ENCODE data around the gene GTPBP4. TPM values are rescaled to one million over a fixed set of nuclear protein-coding genes. Genes with fewer than 3 reads are reported as not detected.
"Not testable (repeated sequence)": the region's sequence is repeated elsewhere in the genome, so short reads cannot be mapped to it uniquely, and the experiment has no call there.

Gene GTPBP4
- total RNA-seq, 1 donor from 2014 or later, result 40.9 TPM

GRCh38 chr10:1024103-1024502, 35.9 kb downstream of the GTPBP4 start:
- DNase-seq (ENCODE audit: low read depth, low spot score), result no peak

DNA sequence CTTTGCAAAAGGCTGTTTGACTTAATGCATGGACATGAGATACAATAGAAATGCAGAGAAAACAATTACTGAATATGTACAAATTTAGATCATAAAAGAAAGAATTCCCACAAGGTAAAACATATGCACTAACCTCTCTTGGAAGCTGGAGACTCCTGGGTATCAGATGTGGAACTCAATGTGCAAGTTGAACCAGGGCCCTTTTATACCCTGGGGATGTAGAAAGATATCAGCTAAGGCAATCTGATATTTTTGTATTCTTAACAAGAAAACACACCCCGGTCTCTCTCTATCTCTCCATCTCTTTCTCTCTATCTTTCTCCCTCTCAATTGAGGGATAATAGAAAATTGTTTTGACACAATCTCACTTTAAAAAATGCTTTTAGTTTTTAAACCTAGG, 37.4 kb downstream of the GTPBP4 start, which contains the start of gene IDI2:
Gene IDI2, minus strand, starts transcription at position 177 of the 400 bp plus-strand sequence. CDS start 1,136 bp downstream, outside the sequence.
- DNase-seq (ENCODE audit: low read depth, low spot score), result no peak

GRCh38 chr10:1026578-1026977, 38.3 kb downstream of the GTPBP4 start:
- DNase-seq (ENCODE audit: low read depth, low spot score), result no peak

- no peak for DNase-seq (ENCODE audit: low read depth, low spot score)
Measured at GRCh38 chr10:1029838-1030237, 41.6 kb downstream of the GTPBP4 start.

DNA sequence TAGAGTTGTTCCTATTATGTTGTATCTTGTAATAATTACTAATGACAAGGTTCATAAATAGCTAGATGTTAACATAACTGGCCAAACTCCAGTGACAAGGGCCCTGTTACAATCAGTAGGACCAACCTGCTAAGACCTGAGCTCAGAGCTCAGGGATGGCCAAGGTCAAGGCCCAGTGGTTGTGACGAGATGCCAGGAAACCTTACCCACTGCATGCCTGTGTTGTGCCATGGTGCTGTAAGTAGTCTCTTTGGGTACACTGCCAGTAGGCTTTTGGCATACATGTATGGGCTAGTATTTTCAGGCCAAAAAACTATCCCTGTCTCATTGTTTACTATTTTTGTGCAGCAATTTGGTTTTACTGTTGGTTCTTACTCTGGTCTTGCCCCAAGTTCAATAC, 45.4 kb downstream of the GTPBP4 start:
- DNase-seq (ENCODE audit: low read depth, low spot score), result no peak

DNA sequence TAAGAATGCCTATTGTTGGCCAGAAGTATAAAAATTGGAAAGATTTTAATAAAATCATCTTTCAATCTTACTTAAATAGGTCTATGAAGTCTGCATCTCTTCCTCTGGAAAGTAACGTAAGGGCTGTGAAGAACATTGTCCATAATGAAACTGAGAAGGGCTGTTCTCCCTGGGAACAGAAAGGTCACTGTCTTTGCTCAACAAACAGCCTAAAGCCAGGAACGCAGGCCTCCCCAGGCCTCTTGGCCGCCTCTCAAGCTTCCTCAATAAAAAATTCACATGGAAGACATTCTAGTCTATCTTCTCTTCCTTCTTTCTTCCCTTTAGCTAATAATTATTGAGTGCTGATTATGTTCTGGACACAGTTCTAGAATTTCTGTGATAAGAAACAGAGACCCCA, 46.5 kb downstream of the GTPBP4 start:
- DNase-seq (ENCODE audit: low read depth, low spot score), result no peak

- DNase-seq (ENCODE audit: low read depth, low spot score), result no peak
Measured at GRCh38 chr10:1035201-1035600, 47.0 kb downstream of the GTPBP4 start.

GRCh38 chr10:1036341-1036791, 48.1 kb downstream of the GTPBP4 start:
- no peak for DNase-seq (ENCODE audit: low read depth, low spot score)

GRCh38 chr10:1037098-1037497, 48.9 kb downstream of the GTPBP4 start:
- DNase-seq (ENCODE audit: low read depth, low spot score), result no peak

GRCh38 chr10:1038769-1039168, 50.5 kb downstream of the GTPBP4 start:
- not testable (repeated sequence) for DNase-seq (ENCODE audit: low read depth, low spot score)

DNA sequence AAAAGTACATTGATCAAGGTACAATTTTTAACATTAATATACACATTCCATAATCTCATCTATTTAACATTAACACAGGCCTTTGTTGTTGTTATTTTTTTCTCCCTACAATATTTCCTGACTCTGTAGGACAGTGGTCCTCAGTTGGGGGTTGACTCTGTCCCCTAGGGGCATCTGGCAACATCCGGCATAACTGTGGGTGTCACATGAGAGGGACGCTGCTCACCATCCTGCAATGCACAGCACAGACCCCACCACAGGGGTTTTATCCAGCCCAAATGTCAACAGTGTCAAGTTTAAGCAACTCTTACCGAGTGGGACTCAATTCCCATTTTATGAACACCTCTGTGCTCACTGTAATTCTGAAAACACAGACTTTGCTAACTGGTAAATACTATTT, 51.9 kb downstream of the GTPBP4 start:
- DNase-seq (ENCODE audit: low read depth, low spot score), result no peak

- DNase-seq (ENCODE audit: low read depth, low spot score), result no peak
Measured at GRCh38 chr10:1041514-1041913, 53.3 kb downstream of the GTPBP4 start.

- DNase-seq (ENCODE audit: low read depth, low spot score), result no peak
Measured at GRCh38 chr10:1043532-1043995, 55.3 kb downstream of the GTPBP4 start.

DNA sequence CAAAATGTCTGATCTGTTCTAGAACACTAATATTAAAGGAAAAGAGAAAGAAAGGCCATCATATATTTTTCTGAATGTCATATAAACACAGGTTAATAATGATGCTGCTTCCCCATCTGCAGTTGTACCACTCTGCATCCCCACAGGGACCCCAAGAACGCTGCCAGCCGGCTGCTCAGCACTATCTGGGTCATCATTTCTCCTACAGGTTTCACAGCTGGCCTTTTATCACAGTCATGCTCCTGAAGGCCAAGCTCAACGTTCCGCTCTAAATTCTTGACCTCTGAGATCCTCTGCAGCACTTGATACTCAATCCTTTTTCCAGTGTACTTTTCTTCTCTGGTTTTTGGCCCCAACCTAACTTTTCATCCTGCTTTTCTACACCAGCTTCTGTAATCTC, 55.9 kb downstream of the GTPBP4 start:
- no peak for DNase-seq (ENCODE audit: low read depth, low spot score)

DNA sequence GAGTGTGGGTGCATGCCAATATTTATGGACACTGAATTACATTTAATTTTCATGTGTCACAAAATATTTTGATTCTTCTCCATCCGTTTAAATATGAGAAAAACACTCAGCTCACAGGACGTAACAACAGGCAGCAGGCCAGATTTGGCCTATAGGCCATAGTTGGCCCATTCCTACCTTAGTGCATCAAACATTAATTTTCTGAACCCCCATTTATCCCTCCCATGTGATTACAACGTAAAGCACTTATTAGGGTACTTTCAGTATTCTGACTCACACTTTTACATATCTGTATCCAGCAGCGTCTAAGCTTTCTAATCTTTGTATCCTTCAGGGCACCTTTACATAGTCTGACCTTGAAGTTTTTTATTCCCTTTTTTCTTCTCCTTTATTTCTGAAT, 56.7 kb downstream of the GTPBP4 start:
- no peak for DNase-seq (ENCODE audit: low read depth, low spot score)

DNA sequence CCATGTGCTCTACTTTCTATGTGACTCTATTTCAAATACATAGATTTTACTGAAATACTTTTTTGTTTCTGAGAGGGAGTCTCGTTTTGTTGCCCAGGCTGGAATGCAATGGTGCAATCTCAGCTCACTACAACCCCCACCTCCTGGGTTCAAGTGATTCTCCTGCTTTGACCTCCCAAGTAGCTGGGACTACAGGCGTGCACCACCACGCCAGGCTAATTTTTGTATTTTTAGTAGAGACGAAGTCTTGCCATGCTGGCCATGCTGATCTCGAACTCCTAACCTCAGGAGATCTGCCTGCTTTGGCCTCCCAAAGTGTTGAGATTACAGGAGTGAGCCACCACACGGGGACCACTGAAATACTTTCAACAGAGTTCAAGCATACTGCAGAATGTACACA, 57.2 kb downstream of the GTPBP4 start:
- DNase-seq (ENCODE audit: low read depth, low spot score), result no peak

DNA sequence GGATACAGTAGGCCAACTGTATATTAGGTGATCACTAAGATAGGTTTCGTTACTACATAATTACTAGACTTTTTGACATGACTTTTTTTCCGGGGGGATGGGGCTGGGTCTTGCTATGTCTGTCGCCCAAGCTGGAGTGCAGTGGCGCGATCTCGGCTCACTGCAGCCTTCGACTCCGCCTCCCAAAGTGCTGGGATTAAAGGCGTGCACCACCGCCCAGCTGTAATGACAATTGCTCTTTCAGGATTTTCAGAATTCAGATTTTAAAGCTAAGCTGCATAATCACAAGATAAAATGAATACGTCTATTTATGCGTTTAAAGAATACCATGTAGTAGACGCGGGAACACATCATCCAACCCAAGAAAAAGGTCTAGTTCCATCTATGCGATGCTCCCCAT, 59.7 kb downstream of the GTPBP4 start:
- no peak for DNase-seq (ENCODE audit: low read depth, low spot score)

DNA sequence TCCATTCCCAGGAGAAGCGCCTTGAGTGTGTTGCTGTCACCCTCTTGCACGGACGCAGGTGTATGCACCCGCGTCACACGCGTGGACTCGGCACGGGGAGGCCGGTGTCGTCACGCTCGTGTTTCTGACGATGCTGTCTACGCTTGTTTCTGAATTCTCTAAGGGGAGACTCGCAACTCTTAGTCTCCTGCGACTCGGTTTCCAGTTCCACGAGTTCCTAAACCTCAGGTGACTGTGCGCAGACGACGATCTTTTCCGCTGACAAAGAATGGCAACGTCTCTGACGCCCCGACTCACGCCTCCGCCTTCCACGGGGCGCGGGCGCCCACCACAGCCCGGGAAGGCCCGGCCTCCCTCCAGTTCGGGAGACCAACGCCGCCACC, 60.1 kb downstream of the GTPBP4 start:
- no peak for DNase-seq (ENCODE audit: low read depth, low spot score)

DNA sequence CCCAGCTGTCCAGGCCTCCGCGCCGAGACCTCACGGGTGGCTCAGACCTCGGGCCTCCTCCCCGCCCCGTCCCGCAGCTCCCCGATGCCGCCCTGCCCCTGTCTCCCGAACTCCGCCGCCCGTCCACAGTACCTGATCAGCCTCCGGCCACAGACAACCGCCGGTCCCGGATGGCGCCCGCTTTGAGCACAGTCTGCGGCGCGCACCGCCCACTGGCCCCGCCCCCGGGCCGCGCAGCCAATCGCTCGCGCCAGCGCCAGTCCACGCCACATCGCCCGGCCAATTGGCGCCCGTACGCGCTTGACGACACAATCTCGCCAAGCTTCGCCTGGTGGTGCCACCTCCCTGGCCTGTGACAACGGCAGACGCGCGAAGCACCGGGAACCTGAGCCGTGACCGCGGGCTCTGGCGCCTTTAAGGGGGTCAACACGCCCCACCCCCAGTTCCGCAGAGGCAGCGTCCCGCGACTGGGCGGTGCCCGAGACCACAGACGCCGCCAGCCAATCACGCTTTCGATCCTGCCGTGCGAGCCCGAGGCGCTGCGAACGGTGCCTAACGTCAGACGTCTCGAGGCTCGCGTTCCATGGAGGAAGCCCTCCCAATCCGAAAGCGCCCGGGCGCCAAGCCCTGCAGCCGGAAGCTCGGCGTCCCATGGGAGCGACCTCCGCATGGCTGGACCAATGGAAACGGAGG, 60.6 kb downstream of the GTPBP4 start, which contains the start of gene IDI1:
Gene IDI1, minus strand, starts transcription at position 388 of the 693 bp plus-strand sequence. Its CDS starts 116 bp downstream, at position 272.
- peak; percentile 93 for DNase-seq (ENCODE audit: low read depth, low spot score)

DNA sequence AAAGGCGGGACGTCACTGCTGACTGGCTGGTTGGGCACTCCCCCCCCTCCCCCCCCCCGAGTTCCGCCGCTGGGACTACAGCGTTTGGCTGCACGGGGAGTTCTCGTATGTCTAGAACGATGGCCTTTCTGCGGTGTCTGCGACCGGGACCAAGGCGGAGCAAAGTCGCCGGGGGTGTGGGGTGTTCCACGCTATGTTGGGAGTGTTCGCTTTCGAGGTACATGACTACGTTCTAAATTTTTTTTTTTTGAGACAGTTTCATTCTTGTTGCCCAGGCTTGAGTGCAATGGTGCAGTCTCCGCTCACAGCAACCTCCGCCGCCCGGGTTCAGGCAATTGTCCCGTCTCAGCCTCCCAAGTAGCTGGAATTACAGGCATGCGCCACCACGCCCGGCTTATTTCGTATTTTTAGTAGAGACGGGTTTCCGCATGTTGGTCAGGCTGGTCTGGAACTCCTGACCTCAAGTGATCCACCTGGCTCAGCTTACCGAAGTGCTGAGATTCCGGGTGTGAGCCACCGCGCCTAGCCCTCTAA, 61.3 kb downstream of the GTPBP4 start:
- DNase-seq (ENCODE audit: low read depth, low spot score), result no peak

DNA sequence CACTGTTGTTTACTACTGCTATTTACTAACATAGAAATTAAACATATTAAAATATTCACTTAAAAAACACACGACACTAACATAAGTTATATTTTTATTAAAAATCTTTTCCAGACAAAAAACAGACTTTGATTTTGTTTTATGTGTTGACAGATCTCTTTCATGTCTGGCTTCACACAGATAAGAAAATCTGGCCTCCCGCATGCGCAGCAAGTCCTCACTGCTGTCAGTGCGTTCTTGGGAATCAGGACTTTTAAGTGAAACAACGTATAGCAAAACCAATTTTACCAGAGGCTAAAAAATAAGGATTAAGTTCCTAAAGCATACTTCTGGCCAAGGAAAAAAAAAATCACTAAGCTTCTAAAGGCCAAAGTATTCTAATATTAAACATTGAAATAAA, 61.9 kb downstream of the GTPBP4 start:
- no peak for DNase-seq (ENCODE audit: low read depth, low spot score)

- DNase-seq (ENCODE audit: low read depth, low spot score), result no peak
Measured at GRCh38 chr10:1050554-1050953, 62.3 kb downstream of the GTPBP4 start.

- DNase-seq (ENCODE audit: low read depth, low spot score), result no peak
Measured at GRCh38 chr10:1054684-1055083, 66.5 kb downstream of the GTPBP4 start.
